ENCODE measurements around the gene FAM3D.
A peak's percentile ranks its signal among the peaks of the same experiment; 100 is the strongest.

The FAM3D gene

GRCh38 chr3:58625196-58625824 is 41.3 kb downstream of the FAM3D start:
- no peak for DNase-seq

GRCh38 chr3:58624550-58624949 is 42.0 kb downstream of the FAM3D start:
- DNase-seq: no peak

GRCh38 chr3:58623961-58624360 is 42.6 kb downstream of the FAM3D start:
- DNase-seq: no peak

- no peak for DNase-seq
Observed at GRCh38 chr3:58623478-58623877, 43.1 kb downstream of the FAM3D start.

GRCh38 chr3:58622892-58623291 is 43.7 kb downstream of the FAM3D start:
- no peak for DNase-seq

GRCh38 chr3:58622436-58622835 is 44.1 kb downstream of the FAM3D start:
- DNase-seq: no peak

GRCh38 chr3:58621086-58621830 is 45.3 kb downstream of the FAM3D start:
- no peak for DNase-seq

GRCh38 chr3:58620421-58620820 is 46.2 kb downstream of the FAM3D start:
- no peak for DNase-seq

- no peak for DNase-seq
Observed at GRCh38 chr3:58617338-58617761, 49.2 kb downstream of the FAM3D start.

- no peak for DNase-seq
Observed at GRCh38 chr3:58613236-58614132, 53.1 kb downstream of the FAM3D start.

- no peak for DNase-seq
Observed at GRCh38 chr3:58612830-58613229, 53.7 kb downstream of the FAM3D start.

GRCh38 chr3:58609990-58610389 is 56.6 kb downstream of the FAM3D start:
- no peak for DNase-seq

- peak; percentile 57 for DNase-seq
Observed at GRCh38 chr3:58608648-58609047, 57.9 kb downstream of the FAM3D start.

GRCh38 chr3:58607816-58608215 is 58.8 kb downstream of the FAM3D start:
- no peak for DNase-seq

- DNase-seq: no peak
Observed at GRCh38 chr3:58606693-58607092, 59.9 kb downstream of the FAM3D start.

- DNase-seq: no peak
Observed at GRCh38 chr3:58604031-58604430, 62.5 kb downstream of the FAM3D start.

GRCh38 chr3:58603606-58604005 is 63.0 kb downstream of the FAM3D start:
- no peak for DNase-seq

- no peak for DNase-seq
Observed at GRCh38 chr3:58597770-58598310, 68.7 kb downstream of the FAM3D start.

- no peak for DNase-seq
Observed at GRCh38 chr3:58596834-58597518, 69.6 kb downstream of the FAM3D start.

- DNase-seq: no peak
Observed at GRCh38 chr3:58594117-58594516, 72.5 kb downstream of the FAM3D start.

- DNase-seq: no peak
Observed at GRCh38 chr3:58591517-58592510, 74.8 kb downstream of the FAM3D start.

All from NCI-H2029 (cell line).